ENCODE data around the gene PRKCB.

DNA sequence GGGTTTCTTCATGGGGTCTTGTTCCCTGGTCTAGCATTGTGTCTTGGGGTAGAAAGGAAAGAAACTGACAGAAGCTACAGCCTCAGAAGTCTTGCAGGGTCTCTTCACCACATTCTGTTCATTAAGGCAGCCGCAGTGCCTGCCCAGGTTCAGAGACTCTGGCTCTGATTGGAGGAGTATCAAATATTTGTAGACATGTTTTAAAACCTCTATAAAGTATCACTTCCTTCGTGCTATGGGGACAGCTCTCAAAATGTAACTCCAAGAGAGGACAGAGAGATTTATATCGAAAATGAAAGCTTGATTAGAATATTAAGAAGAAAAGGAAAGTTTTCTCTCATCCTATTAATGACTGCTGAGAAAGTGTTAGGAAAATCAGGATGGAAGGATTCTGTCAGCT is 313.3 kb downstream of the PRKCB start:
- TF ChIP-seq EZH2phosphoT487 (IDR thresholded peaks at IDR 0.05; ENCODE audit: low read depth), result no peak
- TF ChIP-seq, protein P1, sequence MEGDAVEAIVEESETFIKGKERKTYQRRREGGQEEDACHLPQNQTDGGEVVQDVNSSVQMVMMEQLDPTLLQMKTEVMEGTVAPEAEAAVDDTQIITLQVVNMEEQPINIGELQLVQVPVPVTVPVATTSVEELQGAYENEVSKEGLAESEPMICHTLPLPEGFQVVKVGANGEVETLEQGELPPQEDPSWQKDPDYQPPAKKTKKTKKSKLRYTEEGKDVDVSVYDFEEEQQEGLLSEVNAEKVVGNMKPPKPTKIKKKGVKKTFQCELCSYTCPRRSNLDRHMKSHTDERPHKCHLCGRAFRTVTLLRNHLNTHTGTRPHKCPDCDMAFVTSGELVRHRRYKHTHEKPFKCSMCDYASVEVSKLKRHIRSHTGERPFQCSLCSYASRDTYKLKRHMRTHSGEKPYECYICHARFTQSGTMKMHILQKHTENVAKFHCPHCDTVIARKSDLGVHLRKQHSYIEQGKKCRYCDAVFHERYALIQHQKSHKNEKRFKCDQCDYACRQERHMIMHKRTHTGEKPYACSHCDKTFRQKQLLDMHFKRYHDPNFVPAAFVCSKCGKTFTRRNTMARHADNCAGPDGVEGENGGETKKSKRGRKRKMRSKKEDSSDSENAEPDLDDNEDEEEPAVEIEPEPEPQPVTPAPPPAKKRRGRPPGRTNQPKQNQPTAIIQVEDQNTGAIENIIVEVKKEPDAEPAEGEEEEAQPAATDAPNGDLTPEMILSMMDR (IDR thresholded peaks at IDR 0.05; ENCODE audit: low read depth, low read length), result no peak

Data from OCI-LY3 (cell line).